Measurements from ENCODE around the gene FCHSD1.
A peak's percentile ranks its signal among the peaks of the same experiment; 100 is the strongest.

The FCHSD1 gene

GRCh38 chr5:141681695-141682641, 30.8 kb upstream of the FCHSD1 start, which contains the start of gene ARAP3:
Gene ARAP3, minus strand, starts transcription at chr5:141682230. Its CDS starts 1,744 bp downstream, at chr5:141680486.
- H3K4me3 ChIP-seq (ENCODE audit: control insufficient read depth, low read depth, low read length): peak within 1 kb of the TSS; percentile 36
- no peak for TF ChIP-seq CTCF (conservative IDR thresholded peaks at IDR 0.05; ENCODE audit: control insufficient read depth, insufficient read depth, low read depth, low read length)
- peak; percentile 85 for DNase-seq (ENCODE audit: low read depth)

- no peak for TF ChIP-seq CTCF (conservative IDR thresholded peaks at IDR 0.05; ENCODE audit: control insufficient read depth, insufficient read depth, low read depth, low read length)
- DNase-seq (ENCODE audit: low read depth): no peak
- peak overlapping the region; percentile 36 for H3K4me3 ChIP-seq (ENCODE audit: control insufficient read depth, low read depth, low read length)
These were observed 30.1 kb upstream of the FCHSD1 start for GRCh38 chr5:141681295-141681694.

GRCh38 chr5:141680751-141681201, 29.6 kb upstream of the FCHSD1 start:
- H3K4me3 ChIP-seq (ENCODE audit: control insufficient read depth, low read depth, low read length): no peak overlapping the region
- DNase-seq (ENCODE audit: low read depth): no peak
- no peak for TF ChIP-seq CTCF (conservative IDR thresholded peaks at IDR 0.05; ENCODE audit: control insufficient read depth, insufficient read depth, low read depth, low read length)

GRCh38 chr5:141680178-141680577, 29.0 kb upstream of the FCHSD1 start:
- no peak overlapping the region for H3K4me3 ChIP-seq (ENCODE audit: control insufficient read depth, low read depth, low read length)
- no peak for TF ChIP-seq CTCF (conservative IDR thresholded peaks at IDR 0.05; ENCODE audit: control insufficient read depth, insufficient read depth, low read depth, low read length)

GRCh38 chr5:141677415-141677814, 26.2 kb upstream of the FCHSD1 start:
- TF ChIP-seq CTCF (conservative IDR thresholded peaks at IDR 0.05; ENCODE audit: control insufficient read depth, insufficient read depth, low read depth, low read length): no peak
- H3K4me3 ChIP-seq (ENCODE audit: control insufficient read depth, low read depth, low read length): no peak overlapping the region
- no peak for DNase-seq (ENCODE audit: low read depth)

More at GRCh38 chr5:141680178-141680577, 29.0 kb upstream of the FCHSD1 start:
- DNase-seq (ENCODE audit: low read depth): no peak

GRCh38 chr5:141675672-141676071, 24.5 kb upstream of the FCHSD1 start:
- no peak overlapping the region for H3K4me3 ChIP-seq (ENCODE audit: control insufficient read depth, low read depth, low read length)
- TF ChIP-seq CTCF (conservative IDR thresholded peaks at IDR 0.05; ENCODE audit: control insufficient read depth, insufficient read depth, low read depth, low read length): no peak
- no peak for DNase-seq (ENCODE audit: low read depth)

Data from fibroblast of mammary gland (primary cell).